PC-9 (cell line): ENCODE data around the gene DSG2. TPM values are rescaled to one million over a fixed set of nuclear protein-coding genes. Genes with fewer than 3 reads are reported as not detected.

Experiments used
- BruUV-seq: library from RNA; stranded (reverse); fragments of 400-500 nt; replicated peaks from 2 replicates; lab custom pipeline; 2021; lab: Mats Ljungman, UMichigan
- CTCF ChIA-PET: fragments of 300-600 bp; sonication (Branson Sonifier 250); formaldehyde crosslinking; loops from one replicate; lab custom pipeline; 2022; ENCODE audit warnings: antibody characterized with exemption; lab: Charles Lee
- POLR2A ChIA-PET: fragments of 300-600 bp; sonication (Branson Sonifier 250); formaldehyde crosslinking; loops from one replicate; lab custom pipeline; 2022; ENCODE audit warnings: antibody characterized with exemption; ENCODE audit not compliant: unreplicated experiment; lab: Charles Lee
- DNase-seq, 2 experiments: peaks; one replicate each; pipeline versions ENCODE4 v3.0.0 to v3.0.0-alpha.2; 2015 to 2022; ENCODE audit warnings: mixed read lengths in 1 of 2
- H2AFZ ChIP-seq: fragments of 200-600 bp; sonication (generic); 2 replicates; pipeline ENCODE4 v1.8.1; 2017; ENCODE audit warnings: antibody characterized with exemption
- H3F3A ChIP-seq: fragments of 200-600 bp; sonication (generic); 2 replicates; pipeline ENCODE4 v1.8.1; 2017; ENCODE audit warnings: antibody characterized with exemption, mild to moderate bottlenecking, low read depth; ENCODE audit not compliant: insufficient read depth
- H3K27ac ChIP-seq: fragments of 200-600 bp; sonication (generic); 2 replicates; pipeline ENCODE4 v1.6.1; 2016; ENCODE audit warnings: mixed run types
- H3K27me3 ChIP-seq: fragments of 200-600 bp; sonication (generic); 2 replicates; pipeline ENCODE4 v1.6.1; 2016; ENCODE audit warnings: low read depth, mixed run types; ENCODE audit not compliant: insufficient read depth
- H3K36me3 ChIP-seq: fragments of 200-600 bp; sonication (generic); 2 replicates; pipeline ENCODE4 v1.6.1; 2016; ENCODE audit warnings: low read depth, mixed run types
- H3K4me1 ChIP-seq: fragments of 200-600 bp; sonication (generic); replicated peaks from 2 replicates; pipeline ENCODE4 v1.6.1; 2016; ENCODE audit warnings: mixed run types; ENCODE audit not compliant: insufficient read depth
- H3K4me2 ChIP-seq: fragments of 200-600 bp; sonication (generic); 2 replicates; pipeline ENCODE4 v1.6.1; 2017; ENCODE audit warnings: mixed run types
- H3K4me3 ChIP-seq: fragments of 200-600 bp; sonication (generic); 2 replicates; pipeline ENCODE4 v1.6.1; 2016; ENCODE audit warnings: mixed run types
- H3K79me2 ChIP-seq: fragments of 200-600 bp; sonication (generic); 2 replicates; pipeline ENCODE4 v1.6.1; 2017; ENCODE audit warnings: low read depth, mixed run types
- H3K9me2 ChIP-seq: fragments of 200-600 bp; sonication (generic); 2 replicates; pipeline ENCODE4 v1.8.1; 2017; ENCODE audit warnings: mild to moderate bottlenecking; ENCODE audit not compliant: insufficient read depth
- H3K9me3 ChIP-seq: fragments of 200-600 bp; sonication (generic); 2 replicates; pipeline ENCODE4 v1.8.1; 2016; ENCODE audit warnings: low read depth; ENCODE audit not compliant: insufficient read depth
- H4K20me1 ChIP-seq: fragments of 200-600 bp; sonication (generic); 2 replicates; pipeline ENCODE4 v1.8.1; 2017; ENCODE audit not compliant: insufficient read depth
- CTCF ChIP-seq: fragments of 200-600 bp; sonication (generic); conservative IDR thresholded peaks from 2 replicates; pipeline ENCODE4 v1.6.1; 2017; ENCODE audit warnings: mixed run types, antibody characterized with exemption, mild to moderate bottlenecking, moderate library complexity
- EZH2 ChIP-seq: fragments of 200-600 bp; sonication (generic); IDR thresholded peaks from 2 replicates; pipeline ENCODE4 v1.8.0; 2017; ENCODE audit warnings: antibody characterized with exemption, low read depth
- intact Hi-C: fragments of 100-400 bp; cut with micrococcal nuclease; formaldehyde crosslinking; loops from one replicate; pipeline ENCODE4 v1.10.0; 2022; ENCODE audit not compliant: unreplicated experiment
- total RNA-seq: library from RNA; stranded (reverse); gene quantifications from 2 replicates; pipeline ENCODE4 v1.2.3, GENCODE V29; 2021

Gene DSG2
- total RNA-seq, 1 experiment from 2014 or later: 90.1 TPM

- H3K36me3 ChIP-seq: no peaks in the 10 kb centered on the region
- H3K79me2 ChIP-seq: no peaks in the 10 kb centered on the region
- H3F3A ChIP-seq: no peaks in the 10 kb centered on the region
- no peak overlapping the region for H3K4me3 ChIP-seq
- no peaks in the 10 kb centered on the region for H3K9me2 ChIP-seq
- ChIA-PET CTCF (interaction anchor here (0.7 kb wide), 1 partner anchor 47 kb away, joined by 3 read pairs; no protein-coding TSS in a partner anchor), POLR2A (interaction anchor here (0.6 kb wide), 2 partner anchors 23 to 185 kb away, joined by 3 to 4 read pairs; no protein-coding TSS in a partner anchor)
- no peak overlapping the region for H3K4me2 ChIP-seq
- BruUV-seq: no TSS peak
- H3K4me1 ChIP-seq: no peaks in the 10 kb centered on the region; the same call in 1 of the 2 replicates
- peak; percentile 49 to 73 for DNase-seq
- TF ChIP-seq EZH2 (no peak), CTCF (no peak)
- intact Hi-C loops: loop anchor here (1.0 to 5.0 kb wide), 2 partner anchors 38 to 59 kb away; no protein-coding TSS in a partner anchor
- no peaks in the 10 kb centered on the region for H4K20me1 ChIP-seq
- H3K9me3 ChIP-seq: no peaks in the 10 kb centered on the region
- no peak overlapping the region for H2AFZ ChIP-seq
- peak overlapping the region; percentile 80 for H3K27ac ChIP-seq
- no peaks in the 10 kb centered on the region for H3K27me3 ChIP-seq
Measured at GRCh38 chr18:31454066-31454708, 43.8 kb upstream of the DSG2 start.

- intact Hi-C loops: no loop called here
- DNase-seq: no peak
- Histone ChIP-seq H3K4me1 (no peaks in the 10 kb centered on the region), H3K9me2 (no peaks in the 10 kb centered on the region), H3K4me2 (no peak overlapping the region), H2AFZ (no peak overlapping the region), H3K36me3 (no peaks in the 10 kb centered on the region), H3K4me3 (no peak overlapping the region), H3K27me3 (no peaks in the 10 kb centered on the region), H3F3A (no peaks in the 10 kb centered on the region), H3K27ac (no peak overlapping the region), H3K9me3 (no peaks in the 10 kb centered on the region), H4K20me1 (no peaks in the 10 kb centered on the region), H3K79me2 (no peaks in the 10 kb centered on the region)
- ChIA-PET POLR2A (no interaction called here), CTCF (no interaction called here)
- no peak for TF ChIP-seq CTCF
- BruUV-seq: no TSS peak
Measured at GRCh38 chr18:31469629-31470028, 28.3 kb upstream of the DSG2 start.

- BruUV-seq: no TSS peak
- H3K4me2 ChIP-seq: no peak overlapping the region
- no peak for TF ChIP-seq EZH2
- no peak for TF ChIP-seq CTCF
- H3K36me3 ChIP-seq: no peaks in the 10 kb centered on the region
- H3K27ac ChIP-seq: no peak overlapping the region
- ChIA-PET CTCF (no interaction called here), POLR2A (no interaction called here)
- H2AFZ ChIP-seq: no peak overlapping the region
- no peaks in the 10 kb centered on the region for H3K9me3 ChIP-seq
- no peaks in the 10 kb centered on the region for H4K20me1 ChIP-seq
- H3K9me2 ChIP-seq: no peaks in the 10 kb centered on the region
- intact Hi-C loops: no loop called here
- H3K4me3 ChIP-seq: no peak overlapping the region
- no peaks in the 10 kb centered on the region for H3K27me3 ChIP-seq
- no peaks in the 10 kb centered on the region for H3K4me1 ChIP-seq
- DNase-seq: no peak
- H3K79me2 ChIP-seq: no peaks in the 10 kb centered on the region
- H3F3A ChIP-seq: no peaks in the 10 kb centered on the region
Measured at GRCh38 chr18:31478688-31479087, 19.3 kb upstream of the DSG2 start.
